ENCODE measurements around the gene LHX3. TPM values are rescaled to one million over a fixed set of nuclear protein-coding genes. Genes with fewer than 3 reads are reported as not detected.

Gene LHX3
- total and polyA plus RNA-seq, 12 donors, result not detected

GRCh38 chr9:136191960-136192286 lies 13.0 kb downstream of the LHX3 start:
- Histone ChIP-seq H3K36me3 (replicated peaks in 1 of 2) (no peaks in the 10 kb centered on the region), H3K9me3 (replicated peaks in 1 of 3) (no peaks in the 10 kb centered on the region), H3K4me1 (replicated peaks in 1 of 2) (peaks cover 0 to 5% of the 10 kb centered on the region in 2 donors), H3K27ac (no peak overlapping the region), H3K4me3 (no peak overlapping the region), H3K27me3 (peaks cover 72% of the 10 kb centered on the region)
- no peak for DNase-seq
- intact Hi-C loops (cut with DNase I), result no loop called here
- TF ChIP-seq POLR2A (IDR thresholded peaks at IDR 0.05), result no peak
- TF ChIP-seq CTCF (IDR thresholded peaks at IDR 0.05), result no peak
- 6 to 16% (median 13%) methylated on average over 9 of the region's 9 CpGs for WGBS, 4 donors

- TF ChIP-seq CTCF (IDR thresholded peaks at IDR 0.05) (no peak), POLR2A (IDR thresholded peaks at IDR 0.05) (no peak)
- Histone ChIP-seq H3K4me3 (no peak overlapping the region), H3K4me1 (replicated peaks in 1 of 2) (peaks cover 0 to 5% of the 10 kb centered on the region in 2 donors), H3K9me3 (replicated peaks in 1 of 3) (no peaks in the 10 kb centered on the region), H3K27me3 (peaks cover 72% of the 10 kb centered on the region), H3K27ac (no peak overlapping the region), H3K36me3 (replicated peaks in 1 of 2) (no peaks in the 10 kb centered on the region)
- WGBS, 4 donors, result 39 to 50% (median 42%) methylated on average over 18 to 30 of the region's 30 CpGs
- no peak for DNase-seq
- intact Hi-C loops (cut with DNase I), result no loop called here
Observed at GRCh38 chr9:136191099-136191959, 13.6 kb downstream of the LHX3 start.

- TF ChIP-seq CTCF (IDR thresholded peaks at IDR 0.05), result no peak
- TF ChIP-seq POLR2A (IDR thresholded peaks at IDR 0.05), result no peak
- 63 to 90% (median 70%) methylated on average over 2 to 11 of the region's 11 CpGs for WGBS, 4 donors
- Histone ChIP-seq H3K27ac (no peak overlapping the region), H3K4me3 (no peak overlapping the region), H3K9me3 (replicated peaks in 1 of 3) (no peaks in the 10 kb centered on the region), H3K4me1 (replicated peaks in 1 of 2) (peaks cover 0 to 5% of the 10 kb centered on the region in 2 donors), H3K36me3 (replicated peaks in 1 of 2) (no peaks in the 10 kb centered on the region), H3K27me3 (peaks cover 69% of the 10 kb centered on the region)
- DNase-seq, result no peak
- intact Hi-C loops (cut with DNase I), result no loop called here
Observed at GRCh38 chr9:136190656-136191055, 14.3 kb downstream of the LHX3 start.

GRCh38 chr9:136190237-136190601 lies 14.7 kb downstream of the LHX3 start:
- Histone ChIP-seq H3K4me1 (replicated peaks in 1 of 2) (peaks cover 0 to 5% of the 10 kb centered on the region in 2 donors), H3K4me3 (no peak overlapping the region), H3K36me3 (replicated peaks in 1 of 2) (no peaks in the 10 kb centered on the region), H3K27ac (no peak overlapping the region), H3K9me3 (replicated peaks in 1 of 3) (no peaks in the 10 kb centered on the region), H3K27me3 (peaks cover 72% of the 10 kb centered on the region)
- WGBS, 4 donors, result 67 to 94% (median 73%) methylated on average over 2 to 7 of the region's 7 CpGs
- TF ChIP-seq POLR2A (IDR thresholded peaks at IDR 0.05) (no peak), CTCF (IDR thresholded peaks at IDR 0.05) (no peak)
- intact Hi-C loops (cut with DNase I), result no loop called here
- no peak for DNase-seq
